HG02642 (cell line): ENCODE results near the gene NOP10.
"Not testable (repeated sequence)": the region's sequence is repeated elsewhere in the genome, so short reads cannot be mapped to it uniquely, and the experiment has no call there.

ENCODE experiments used
- ATAC-seq: cut with Tn5 transposase; IDR thresholded peaks from one replicate; pipeline ENCODE4 v1.9.1; 2021; ENCODE audit warnings: mild to moderate bottlenecking; ENCODE audit not compliant: unreplicated experiment, poor library complexity

NOP10 gene

GRCh38 chr15:34359416-34359815, 16.5 kb upstream of the NOP10 start:
- ATAC-seq = no peak

GRCh38 chr15:34358948-34359347, 16.0 kb upstream of the NOP10 start:
- no peak for ATAC-seq

DNA sequence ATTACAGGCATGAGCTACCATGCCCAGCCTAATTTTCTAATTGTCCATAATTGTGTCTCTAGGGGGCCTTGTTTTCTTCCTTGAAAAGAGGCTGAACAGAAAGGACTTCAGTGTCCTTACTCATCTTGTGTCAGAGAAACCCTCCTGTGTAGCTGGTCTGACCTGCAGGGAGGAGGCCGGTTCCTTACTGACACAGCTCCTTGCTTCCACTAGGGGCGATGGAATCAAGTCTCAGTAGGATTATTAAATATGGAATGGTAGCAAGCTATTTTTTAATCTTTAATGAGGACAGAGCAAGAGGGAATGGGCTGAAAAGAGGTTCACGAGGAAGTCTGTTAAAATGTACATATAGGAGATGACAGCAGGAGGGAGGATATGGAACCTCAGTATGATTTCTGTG, 15.4 kb upstream of the NOP10 start:
- no peak for ATAC-seq

- ATAC-seq = no peak
These were observed 14.7 kb upstream of the NOP10 start for GRCh38 chr15:34357653-34358052.

GRCh38 chr15:34355241-34355640, 12.3 kb upstream of the NOP10 start:
- ATAC-seq = no peak

GRCh38 chr15:34354286-34354685, 11.3 kb upstream of the NOP10 start:
- ATAC-seq = no peak

DNA sequence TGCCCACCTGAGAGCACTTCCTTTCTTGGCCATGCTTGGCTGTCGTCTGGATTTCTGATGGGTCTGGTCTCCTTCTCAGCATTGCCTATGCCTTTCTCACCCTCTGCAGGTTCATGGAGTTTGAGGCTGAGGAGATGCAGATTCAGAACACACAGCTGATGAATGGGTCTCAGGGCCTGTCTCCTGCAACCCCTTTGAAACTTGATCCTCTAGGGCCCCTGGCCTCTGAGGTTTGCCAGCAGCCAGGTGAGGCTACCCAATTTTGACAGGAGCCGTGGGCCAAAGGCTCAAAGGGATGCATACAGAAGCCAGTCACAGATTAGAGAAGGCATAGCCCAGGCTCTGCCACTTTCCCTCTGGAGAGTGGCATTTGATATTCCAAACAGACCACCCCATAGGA, 10.7 kb upstream of the NOP10 start:
- ATAC-seq = no peak

DNA sequence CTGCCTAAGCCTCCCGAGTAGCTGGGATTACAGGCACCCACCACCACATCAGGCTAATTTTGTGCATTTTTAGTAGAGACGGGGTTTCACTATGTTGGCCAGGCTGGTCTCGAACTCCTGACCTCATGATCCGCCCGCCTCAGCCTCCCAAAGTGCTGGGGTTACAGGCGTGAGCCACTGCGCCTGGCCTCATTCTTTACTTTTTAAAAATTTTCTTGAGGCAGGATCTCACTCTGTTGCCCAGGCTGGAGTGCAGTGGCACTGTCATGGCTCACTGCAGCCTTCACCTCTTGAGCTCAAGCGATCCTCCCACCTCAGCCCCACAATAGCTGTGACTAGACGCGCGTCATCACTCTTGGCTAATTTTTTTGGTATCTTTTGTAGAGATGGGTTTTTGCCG, 10.1 kb upstream of the NOP10 start:
- ATAC-seq = not testable (repeated sequence)

- no peak for ATAC-seq
These were observed 6.8 kb upstream of the NOP10 start for GRCh38 chr15:34349769-34350168.

DNA sequence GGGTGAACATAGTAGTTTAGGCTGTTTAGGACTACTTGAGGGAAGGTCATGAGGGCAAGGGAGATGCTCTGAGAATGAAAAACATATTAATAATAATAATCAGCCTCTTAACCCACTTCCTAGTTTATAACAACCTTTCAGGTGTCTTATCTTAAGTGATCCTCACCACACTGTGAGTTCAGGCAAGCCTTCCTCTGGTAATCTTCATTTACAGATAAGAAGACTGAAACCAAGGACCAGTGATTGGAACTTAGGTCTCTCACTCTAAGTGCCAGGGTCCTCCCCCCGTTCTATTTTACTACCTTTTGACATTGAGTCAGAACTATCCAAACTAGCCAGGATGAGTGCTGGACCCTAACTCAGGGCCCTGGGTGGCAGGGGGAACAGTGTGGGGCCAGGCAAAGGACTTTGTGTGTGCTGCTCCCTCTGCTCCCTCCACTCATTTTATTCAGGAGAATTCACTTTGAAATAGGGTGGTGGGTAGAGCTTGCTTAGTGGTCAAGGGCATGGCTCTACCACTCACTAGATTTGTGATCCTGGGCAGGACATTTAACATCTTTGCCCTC, 5.9 kb upstream of the NOP10 start:
- no peak for ATAC-seq

DNA sequence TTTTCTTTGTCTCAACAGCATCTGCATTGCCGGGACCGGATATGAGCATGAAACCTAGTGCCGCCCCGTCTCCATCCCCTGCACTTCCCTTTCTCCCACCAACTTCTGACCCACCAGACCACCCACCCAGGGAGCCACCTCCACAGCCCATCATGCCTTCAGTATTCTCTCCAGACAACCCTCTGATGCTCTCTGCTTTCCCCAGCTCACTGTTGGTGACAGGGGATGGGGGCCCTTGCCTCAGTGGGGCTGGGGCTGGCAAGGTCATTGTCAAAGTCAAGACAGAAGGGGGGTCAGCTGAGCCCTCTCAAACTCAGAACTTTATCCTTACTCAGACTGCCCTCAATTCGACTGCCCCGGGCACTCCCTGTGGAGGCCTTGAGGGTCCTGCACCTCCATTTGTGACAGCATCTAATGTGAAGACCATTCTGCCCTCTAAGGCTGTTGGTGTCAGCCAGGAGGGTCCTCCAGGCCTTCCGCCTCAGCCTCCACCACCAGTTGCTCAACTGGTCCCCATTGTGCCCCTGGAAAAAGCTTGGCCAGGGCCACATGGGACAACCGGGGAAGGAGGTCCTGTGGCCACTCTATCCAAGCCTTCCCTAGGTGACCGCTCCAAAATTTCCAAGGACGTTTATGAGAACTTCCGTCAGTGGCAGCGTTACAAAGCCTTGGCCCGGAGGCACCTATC, 5.2 kb upstream of the NOP10 start:
- no peak for ATAC-seq

- ATAC-seq = not testable (repeated sequence)
These were observed 661 bp downstream of the NOP10 start for GRCh38 chr15:34342213-34342736.

DNA sequence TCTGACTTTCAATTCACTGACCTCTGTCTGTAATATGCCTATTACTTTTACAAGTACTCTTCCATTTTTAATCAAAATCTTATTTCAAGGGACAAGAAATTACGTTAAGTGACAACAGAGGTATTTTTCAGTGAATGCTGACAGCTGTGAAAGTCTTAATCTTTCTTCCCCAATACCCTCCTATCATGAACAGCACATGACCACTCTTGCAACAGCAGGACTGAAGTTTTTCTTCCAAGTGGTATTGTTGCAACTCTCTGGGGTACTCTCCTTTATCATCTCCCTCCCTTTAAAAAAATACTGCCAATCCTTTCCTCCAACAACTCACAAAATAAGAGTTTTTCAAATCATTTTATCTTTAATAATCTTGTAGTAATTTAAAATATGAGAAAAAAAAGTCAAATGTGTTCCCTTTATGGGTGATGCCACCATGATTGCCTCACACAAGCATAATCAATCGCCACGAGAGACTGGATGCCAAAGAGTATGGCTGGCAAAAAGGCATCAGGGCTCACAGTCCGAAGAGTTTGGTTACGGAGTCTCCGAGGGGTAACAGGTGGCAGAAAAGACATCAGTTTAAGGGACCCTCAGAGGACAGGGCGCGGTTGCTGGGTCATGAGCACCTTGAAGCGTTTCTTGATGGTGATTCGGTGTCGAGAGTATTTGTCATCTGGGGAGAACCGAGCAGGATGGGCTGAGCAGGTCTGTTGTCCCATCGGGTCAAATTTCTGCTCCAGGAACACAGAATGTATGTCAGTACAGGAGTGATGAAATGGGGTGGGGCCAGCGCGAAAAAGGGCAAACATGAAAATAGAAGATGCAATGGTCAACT, 1.3 kb downstream of the NOP10 start:
- ATAC-seq = no peak

DNA sequence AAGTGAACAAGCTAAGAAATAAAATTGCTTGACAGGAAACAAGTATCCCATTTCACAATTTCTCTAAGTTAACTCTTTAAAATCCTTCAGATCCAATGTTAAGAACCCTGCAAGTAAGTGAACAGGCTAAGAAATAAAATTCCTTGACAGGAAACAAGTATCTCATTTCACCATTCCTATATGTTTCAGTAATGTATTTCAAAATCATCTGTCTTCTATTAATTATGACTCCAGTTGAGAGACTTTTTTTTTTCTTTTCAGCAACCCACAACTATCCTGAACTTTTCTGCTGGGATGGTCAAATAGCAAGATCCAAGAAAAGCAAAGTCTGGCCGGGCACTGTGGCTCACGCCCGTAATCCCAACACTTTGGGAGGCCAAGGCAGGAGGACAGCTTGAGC, 3.0 kb downstream of the NOP10 start:
- ATAC-seq = no peak

- no peak for ATAC-seq
These were observed 4.6 kb downstream of the NOP10 start for GRCh38 chr15:34338347-34338746.

GRCh38 chr15:34337557-34338306, 5.2 kb downstream of the NOP10 start, which contains the start of gene SLC12A6:
TSS of gene SLC12A6 (minus strand) at chr15:34337781. CDS start at chr15:34336680, 1,101 bp downstream.
- ATAC-seq = peak; percentile 79

GRCh38 chr15:34336991-34337556, 5.9 kb downstream of the NOP10 start:
- peak; percentile 10 for ATAC-seq

GRCh38 chr15:34336231-34336990, 6.5 kb downstream of the NOP10 start:
- no peak for ATAC-seq
